Osteocyte (in vitro differentiated cells): Measurements from ENCODE around the gene TMEM151B. TPM values are rescaled to one million over a fixed set of nuclear protein-coding genes. Genes with fewer than 3 reads are reported as not detected.
"Not testable (repeated sequence)": the region's sequence is repeated elsewhere in the genome, so short reads cannot be mapped to it uniquely, and the experiment has no call there.

Experiments used
- DNase-seq: peaks from one replicate; pipeline ENCODE4 v3.0.0; 2021; ENCODE audit warnings: mixed read lengths; ENCODE audit not compliant: unreplicated experiment; ENCODE audit errors: extremely low spot score
- H3K27ac Mint-ChIP-seq: one replicate; pipeline ENCODE4 v1.8.0; 2021; ENCODE audit warnings: mild to moderate bottlenecking, mixed read lengths; ENCODE audit not compliant: unreplicated experiment
- H3K27me3 Mint-ChIP-seq: one replicate; pipeline ENCODE4 v1.8.0; 2021; ENCODE audit warnings: mixed read lengths; ENCODE audit not compliant: unreplicated experiment
- H3K36me3 Mint-ChIP-seq: one replicate; pipeline ENCODE4 v1.8.0; 2021; ENCODE audit warnings: mixed read lengths; ENCODE audit not compliant: unreplicated experiment
- H3K4me1 Mint-ChIP-seq: one replicate; pipeline ENCODE4 v1.8.0; 2021; ENCODE audit warnings: mixed read lengths; ENCODE audit not compliant: unreplicated experiment
- H3K4me3 Mint-ChIP-seq: one replicate; pipeline ENCODE4 v1.8.0; 2021; ENCODE audit warnings: mild to moderate bottlenecking, moderate library complexity, mixed read lengths; ENCODE audit not compliant: unreplicated experiment
- H3K9me3 Mint-ChIP-seq: one replicate; pipeline ENCODE4 v1.8.0; 2021; ENCODE audit warnings: mixed read lengths; ENCODE audit not compliant: unreplicated experiment
- CTCF ChIP-seq: fragments of 200-600 bp; sonication (generic); IDR thresholded peaks from 2 replicates; pipeline ENCODE4 v1.5.0; 2021; ENCODE audit warnings: antibody characterized with exemption, mild to moderate bottlenecking, moderate library complexity
- total RNA-seq: library from RNA; stranded (reverse); gene quantifications from 2 replicates; pipeline ENCODE4 v1.2.1, GENCODE V29; 2021

The TMEM151B gene
- total RNA-seq, 1 donor from 2014 or later = not detected

GRCh38 chr6:44311767-44312166, 41.5 kb downstream of the TMEM151B start:
- Mint-ChIP-seq H3K36me3 (peaks cover 13% of the 10 kb centered on the region), H3K27ac (no peak overlapping the region), H3K27me3 (peaks cover 9% of the 10 kb centered on the region), H3K9me3 (no peaks in the 10 kb centered on the region), H3K4me3 (peak overlapping the region; percentile 99), H3K4me1 (peaks cover 14% of the 10 kb centered on the region)
- TF ChIP-seq CTCF = no peak
- DNase-seq = no peak

GRCh38 chr6:44312901-44313788, 42.9 kb downstream of the TMEM151B start, which contains the start of gene AARS2:
TSS of gene AARS2 (minus strand) at chr6:44313347. CDS start at chr6:44313323, 24 bp downstream.
- Mint-ChIP-seq H3K27me3 (peaks cover 18% of the 10 kb centered on the region), H3K36me3 (peaks cover 10% of the 10 kb centered on the region), H3K9me3 (no peaks in the 10 kb centered on the region), H3K4me1 (peaks cover 14% of the 10 kb centered on the region), H3K4me3 (peak within 1 kb of the TSS; percentile 99), H3K27ac (peak within 1 kb of the TSS; percentile 90)
- peak; percentile 96 for DNase-seq
- TF ChIP-seq CTCF = peak; percentile 99

GRCh38 chr6:44314657-44315056, 44.4 kb downstream of the TMEM151B start:
- peaks cover 14% of the 10 kb centered on the region for H3K4me1 Mint-ChIP-seq
- H3K36me3 Mint-ChIP-seq, H3K9me3 Mint-ChIP-seq, H3K4me3 Mint-ChIP-seq, H3K27ac Mint-ChIP-seq, DNase-seq: not testable (repeated sequence)
- peaks cover 33% of the 10 kb centered on the region for H3K27me3 Mint-ChIP-seq

- Mint-ChIP-seq H3K4me1 (peaks cover 14% of the 10 kb centered on the region), H3K27ac (no peak overlapping the region), H3K4me3 (no peak overlapping the region), H3K9me3 (no peaks in the 10 kb centered on the region), H3K36me3 (peaks cover 2% of the 10 kb centered on the region), H3K27me3 (peaks cover 42% of the 10 kb centered on the region)
- no peak for DNase-seq
- TF ChIP-seq CTCF = no peak
These were observed 45.3 kb downstream of the TMEM151B start for GRCh38 chr6:44315516-44315915.

GRCh38 chr6:44315951-44316350, 45.7 kb downstream of the TMEM151B start:
- H3K4me3 Mint-ChIP-seq = no peak overlapping the region
- H3K36me3 Mint-ChIP-seq = peaks cover 2% of the 10 kb centered on the region
- peaks cover 46% of the 10 kb centered on the region for H3K27me3 Mint-ChIP-seq
- H3K9me3 Mint-ChIP-seq = no peaks in the 10 kb centered on the region
- no peak for TF ChIP-seq CTCF
- DNase-seq = no peak
- H3K4me1 Mint-ChIP-seq = peaks cover 14% of the 10 kb centered on the region
- H3K27ac Mint-ChIP-seq = no peak overlapping the region
